Activated T-cell treated with anti-CD3 and anti-CD28 coated beads for 1 hour (primary cell): ENCODE results near the gene LTBP4.
A peak's percentile ranks its signal among the peaks of the same experiment; 100 is the strongest.

ENCODE experiments used
- DNase-seq: peaks from one replicate; pipeline ENCODE4 v3.0.0-alpha.2; 2020; ENCODE audit warnings: low read depth

LTBP4 gene

DNA sequence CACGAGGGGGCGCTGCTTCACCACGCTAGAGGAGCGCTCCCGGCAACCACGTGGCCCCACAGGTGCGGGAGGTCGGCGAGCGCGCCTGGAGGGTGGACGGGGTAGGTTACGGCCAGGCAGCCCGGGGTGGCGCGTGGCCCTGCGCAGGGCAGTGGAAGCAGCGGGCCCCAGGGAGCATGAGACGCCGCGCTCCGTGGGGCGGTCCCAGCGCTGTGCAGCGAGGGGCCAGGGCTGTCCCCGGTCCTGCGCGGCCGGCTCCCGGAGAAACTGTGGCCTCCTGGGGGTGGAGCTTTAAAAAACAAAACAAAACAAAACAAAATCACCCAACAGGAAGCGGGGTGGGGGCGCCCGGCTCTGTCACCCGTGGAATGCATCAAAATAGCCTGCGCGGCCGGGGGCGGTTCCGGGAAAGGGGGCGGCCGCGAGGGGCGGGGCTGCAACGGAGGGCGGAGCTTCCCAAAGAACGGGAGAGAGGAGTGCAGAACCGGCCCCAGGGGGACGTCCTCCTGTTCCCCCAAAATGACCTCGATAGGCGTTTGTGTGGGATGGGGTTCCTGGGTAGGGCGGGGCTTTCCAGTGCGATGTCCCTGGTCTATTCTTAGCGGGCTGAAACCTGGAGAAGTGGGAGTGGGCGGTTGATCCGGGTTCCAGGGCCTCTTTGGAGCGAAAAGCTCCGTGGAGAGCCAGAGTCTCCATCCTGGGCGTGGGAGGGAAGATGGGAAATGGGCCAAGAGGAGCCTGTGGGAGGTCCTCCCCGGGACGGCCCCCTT is 61.9 kb downstream of the LTBP4 start:
- peak; percentile 95 for DNase-seq

GRCh38 chr19:40663695-40664692 is 62.8 kb downstream of the LTBP4 start:
- no peak for DNase-seq

GRCh38 chr19:40666803-40667438 is 65.8 kb downstream of the LTBP4 start:
- no peak for DNase-seq

- DNase-seq = no peak
Measured at GRCh38 chr19:40667602-40668001, 66.4 kb downstream of the LTBP4 start.

DNA sequence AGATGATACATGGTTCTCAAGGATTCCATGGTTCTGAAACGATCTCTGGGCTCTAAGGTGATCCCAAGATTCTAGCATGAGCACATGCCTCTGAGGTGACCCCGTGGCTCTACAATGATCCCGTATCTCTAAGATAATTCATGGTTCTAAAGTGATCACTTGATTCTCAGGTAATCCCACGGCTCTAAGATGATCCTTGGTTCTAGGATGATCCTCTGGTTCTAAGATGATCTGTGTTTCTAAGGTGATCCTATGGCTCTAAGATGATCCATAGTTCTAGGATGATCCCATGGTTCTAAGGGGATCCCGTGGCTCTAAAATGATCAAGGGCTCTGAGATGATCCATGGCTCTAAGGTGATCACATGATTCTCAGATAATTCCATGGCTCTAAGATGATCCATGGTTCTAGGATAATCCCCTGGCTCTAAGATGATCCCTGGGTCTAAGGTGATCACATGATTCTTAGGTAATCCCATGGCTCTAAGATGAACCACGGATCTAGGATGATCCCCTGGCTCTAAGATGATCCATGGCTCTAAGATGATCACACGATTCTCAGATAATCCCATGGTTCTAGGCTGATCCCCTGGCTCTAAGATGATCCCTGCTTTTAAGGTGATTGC is 67.9 kb downstream of the LTBP4 start:
- DNase-seq = no peak

- DNase-seq = no peak
Measured at GRCh38 chr19:40671404-40671803, 70.2 kb downstream of the LTBP4 start.

GRCh38 chr19:40672038-40672437 is 70.9 kb downstream of the LTBP4 start:
- DNase-seq = no peak

DNA sequence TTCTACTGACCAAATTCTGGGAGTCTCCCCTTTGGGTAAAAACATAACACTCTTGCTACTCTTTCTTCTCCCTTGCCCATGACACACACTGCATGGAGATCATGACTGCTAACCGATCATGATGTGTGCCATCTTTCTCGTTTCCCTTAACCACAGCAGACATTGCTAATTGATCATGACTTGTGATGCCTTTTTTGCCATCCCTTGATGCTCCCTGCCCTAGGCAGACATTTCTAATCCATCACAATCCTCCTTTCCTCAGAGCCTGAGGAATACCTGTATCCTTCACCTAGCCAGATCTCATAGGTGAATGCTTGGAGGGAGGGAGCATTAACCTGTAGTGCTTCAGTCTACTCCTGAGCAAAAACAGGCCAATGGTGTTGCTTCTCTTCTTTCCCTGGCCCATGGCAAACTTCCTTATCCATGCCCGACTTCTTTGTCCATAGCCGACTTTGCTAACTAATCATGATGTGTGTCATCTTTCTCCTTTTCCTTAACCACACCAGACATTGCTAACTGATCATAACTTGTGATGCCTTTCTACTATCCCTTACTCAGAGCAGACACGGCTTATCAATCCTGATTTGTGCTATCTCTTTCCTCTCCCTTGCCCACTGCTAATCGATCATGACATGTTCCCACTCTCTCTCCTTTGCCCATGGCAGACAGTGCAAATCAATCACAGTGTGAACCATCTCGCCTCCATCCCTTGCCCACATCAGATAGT is 71.6 kb downstream of the LTBP4 start:
- no peak for DNase-seq

GRCh38 chr19:40673397-40673796 is 72.2 kb downstream of the LTBP4 start:
- DNase-seq = no peak

DNA sequence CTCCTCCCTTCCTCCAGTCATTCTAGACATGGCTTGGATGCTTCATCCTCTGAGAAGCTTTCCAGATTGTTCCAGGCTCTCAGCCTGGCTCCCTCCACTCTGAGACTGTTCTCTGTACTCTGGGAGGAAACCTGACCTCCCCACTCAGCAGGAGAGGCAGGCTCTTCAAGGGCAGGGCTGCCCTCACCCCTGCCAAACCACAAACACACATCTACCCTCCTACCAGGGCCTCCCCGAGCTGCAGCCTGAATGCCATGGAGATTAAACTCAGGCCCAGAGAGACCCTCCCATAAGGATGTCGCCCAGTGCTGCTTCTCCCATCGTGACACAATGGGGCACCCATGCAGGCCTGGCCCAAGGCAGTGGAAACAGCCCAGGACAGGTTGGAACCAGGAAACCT is 73.1 kb downstream of the LTBP4 start:
- no peak for DNase-seq

DNA sequence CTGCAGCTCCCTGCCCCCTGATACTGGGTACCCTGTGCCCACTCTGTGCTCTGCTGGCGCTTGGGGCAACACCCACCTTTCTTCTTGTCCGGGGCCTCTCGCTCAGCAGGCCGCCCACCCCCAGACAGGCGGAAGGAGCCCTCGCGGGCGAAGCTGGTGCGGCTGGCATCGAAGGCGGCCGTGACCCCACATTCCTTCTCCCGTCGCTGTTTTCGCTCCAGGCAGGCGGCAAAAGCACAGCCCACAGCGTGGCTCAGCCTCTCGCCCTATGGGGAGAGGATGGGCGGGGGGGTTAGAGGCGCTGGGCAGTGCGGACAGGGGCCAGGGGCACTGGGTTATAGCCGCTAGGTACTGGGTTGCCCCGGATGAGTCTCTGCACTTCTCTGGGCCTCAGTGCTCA is 76.0 kb downstream of the LTBP4 start:
- DNase-seq = no peak
